Measurements from ENCODE around the gene ARL14. TPM values are rescaled to one million over a fixed set of nuclear protein-coding genes. Genes with fewer than 3 reads are reported as not detected.

The ARL14 gene
- polyA plus RNA-seq (not detected in 2 replicates), polyA minus RNA-seq (not detected in 2 replicates)

DNA sequence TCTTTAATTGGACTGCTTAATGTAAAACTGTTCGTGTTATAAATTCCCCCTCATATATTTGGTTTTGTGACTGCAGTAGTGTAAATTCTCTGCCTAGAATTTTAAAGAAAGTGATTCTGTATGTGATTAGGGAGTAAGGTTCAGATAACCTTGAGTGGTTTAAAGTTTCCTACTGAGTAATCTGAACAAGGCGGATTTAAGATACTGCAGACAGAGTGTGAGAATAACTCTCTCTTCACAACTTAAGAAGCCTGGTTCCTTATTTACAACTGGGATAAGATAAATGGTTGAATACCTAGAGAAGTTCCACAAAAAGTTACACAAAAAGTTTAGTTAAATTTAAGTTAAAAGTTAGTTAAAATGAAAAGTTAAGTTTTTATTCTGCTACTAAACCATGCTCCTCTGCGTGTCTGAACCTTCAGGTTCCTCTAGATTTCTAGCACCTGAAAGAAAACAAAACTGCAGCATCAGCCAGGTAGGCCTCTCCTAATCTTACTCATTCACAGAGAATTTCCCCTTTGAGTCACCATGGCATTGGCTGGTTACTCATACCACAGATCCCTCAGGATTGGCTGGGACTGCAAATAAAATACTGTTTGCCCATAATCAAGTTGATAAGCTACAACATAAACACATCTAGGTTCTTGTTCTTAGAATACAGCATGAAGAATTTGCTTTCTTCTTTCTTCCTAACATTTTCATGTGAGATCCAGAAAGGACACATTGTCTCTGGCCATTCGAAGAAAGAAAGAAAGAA lies at the start of gene ARL14:
TSS of gene ARL14 (plus strand) at position 614 of the 757 bp plus-strand sequence. CDS start 187 bp downstream, outside the sequence.
- TF ChIP-seq TAF1 (IDR thresholded peaks at IDR 0.05; ENCODE audit: low read depth) (no peak), CTCF (IDR thresholded peaks at IDR 0.05; ENCODE audit: poor library complexity, severe bottlenecking) (no peak), EP300 (conservative IDR thresholded peaks at IDR 0.05; ENCODE audit: poor library complexity, severe bottlenecking) (no peak), REST (IDR thresholded peaks at IDR 0.05; ENCODE audit: borderline replicate concordance) (no peak), MXI1 (conservative IDR thresholded peaks at IDR 0.05; ENCODE audit: poor library complexity, severe bottlenecking) (no peak), POLR2AphosphoS5 (IDR thresholded peaks at IDR 0.05) (no peak), EZH2 (IDR thresholded peaks at IDR 0.05; ENCODE audit: borderline replicate concordance, insufficient read depth, low read length, poor library complexity, severe bottlenecking) (no peak), RAD21 (conservative IDR thresholded peaks at IDR 0.05) (no peak), SMC3 (conservative IDR thresholded peaks at IDR 0.05; ENCODE audit: poor library complexity) (no peak)
- H3K36me3 ChIP-seq (ENCODE audit: insufficient read depth, low read length) = no peaks in the 10 kb centered on the region
- H4K20me1 ChIP-seq (ENCODE audit: insufficient read depth) = no peaks in the 10 kb centered on the region
- no peak within 1 kb of the TSS for H3K9ac ChIP-seq (ENCODE audit: low read length)
- H3K27ac ChIP-seq (ENCODE audit: low read length) = no peak within 1 kb of the TSS
- no peaks in the 10 kb centered on the region for H3F3A ChIP-seq (ENCODE audit: insufficient read depth, low read length, poor library complexity, severe bottlenecking)
- H3K9me3 ChIP-seq (ENCODE audit: low read length) = no peaks in the 10 kb centered on the region
- no peaks in the 10 kb centered on the region for H3K79me2 ChIP-seq (replicated peaks; ENCODE audit: insufficient read depth, low read length)
- H3K27me3 ChIP-seq (ENCODE audit: insufficient read depth, low read depth, low read length) = no peaks in the 10 kb centered on the region
- no peak within 1 kb of the TSS for H3K4me3 ChIP-seq (ENCODE audit: low read length)
- no peaks in the 10 kb centered on the region for H3K9me2 ChIP-seq (ENCODE audit: insufficient read depth, low read length)
- no peak within 1 kb of the TSS for H2AFZ ChIP-seq (ENCODE audit: low read depth, low read length)
- no peak within 1 kb of the TSS for H3K4me2 ChIP-seq (ENCODE audit: low read length)

DNA sequence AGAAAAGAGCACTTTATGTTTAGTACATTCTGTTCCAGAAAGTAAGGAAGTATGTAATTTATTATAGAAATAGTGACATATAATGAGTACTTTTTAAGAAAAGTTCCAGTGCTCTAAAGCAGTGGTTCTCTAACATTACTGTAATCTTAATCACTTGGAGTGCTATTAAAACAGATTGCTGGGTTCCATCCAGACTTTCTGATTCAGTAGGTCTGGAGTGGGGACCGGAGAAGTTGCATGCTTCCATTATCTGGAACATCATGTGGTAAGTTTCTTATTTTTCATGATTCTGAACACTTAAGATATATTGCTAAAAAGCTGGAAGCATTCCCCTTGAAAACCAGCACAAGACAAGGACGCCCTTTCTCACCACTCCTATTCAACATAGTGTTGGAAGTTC lies 47.5 kb upstream of the ARL14 start:
- TF ChIP-seq TAF1 (IDR thresholded peaks at IDR 0.05; ENCODE audit: low read depth) (no peak), CTCF (IDR thresholded peaks at IDR 0.05; ENCODE audit: poor library complexity, severe bottlenecking) (no peak), POLR2AphosphoS5 (IDR thresholded peaks at IDR 0.05) (no peak), REST (IDR thresholded peaks at IDR 0.05; ENCODE audit: borderline replicate concordance) (no peak), EZH2 (IDR thresholded peaks at IDR 0.05; ENCODE audit: borderline replicate concordance, insufficient read depth, low read length, poor library complexity, severe bottlenecking) (no peak), SMC3 (conservative IDR thresholded peaks at IDR 0.05; ENCODE audit: poor library complexity) (no peak)
- Histone ChIP-seq H3K27me3 (ENCODE audit: insufficient read depth, low read depth, low read length) (no peaks in the 10 kb centered on the region), H3K9me3 (ENCODE audit: low read length) (no peaks in the 10 kb centered on the region), H3K4me2 (ENCODE audit: low read length) (no peak overlapping the region), H3F3A (ENCODE audit: insufficient read depth, low read length, poor library complexity, severe bottlenecking) (no peaks in the 10 kb centered on the region), H3K36me3 (ENCODE audit: insufficient read depth, low read length) (no peaks in the 10 kb centered on the region), H3K4me3 (ENCODE audit: low read length) (no peak overlapping the region), H3K27ac (ENCODE audit: low read length) (no peak overlapping the region), H4K20me1 (ENCODE audit: insufficient read depth) (no peaks in the 10 kb centered on the region), H3K9ac (ENCODE audit: low read length) (no peak overlapping the region), H2AFZ (ENCODE audit: low read depth, low read length) (no peak overlapping the region), H3K79me2 (replicated peaks; ENCODE audit: insufficient read depth, low read length) (no peaks in the 10 kb centered on the region), H3K9me2 (ENCODE audit: insufficient read depth, low read length) (no peaks in the 10 kb centered on the region)

Data from neural cell (in vitro differentiated cells).